ENCODE results near the gene MEAK7.

Gene MEAK7, protein sequence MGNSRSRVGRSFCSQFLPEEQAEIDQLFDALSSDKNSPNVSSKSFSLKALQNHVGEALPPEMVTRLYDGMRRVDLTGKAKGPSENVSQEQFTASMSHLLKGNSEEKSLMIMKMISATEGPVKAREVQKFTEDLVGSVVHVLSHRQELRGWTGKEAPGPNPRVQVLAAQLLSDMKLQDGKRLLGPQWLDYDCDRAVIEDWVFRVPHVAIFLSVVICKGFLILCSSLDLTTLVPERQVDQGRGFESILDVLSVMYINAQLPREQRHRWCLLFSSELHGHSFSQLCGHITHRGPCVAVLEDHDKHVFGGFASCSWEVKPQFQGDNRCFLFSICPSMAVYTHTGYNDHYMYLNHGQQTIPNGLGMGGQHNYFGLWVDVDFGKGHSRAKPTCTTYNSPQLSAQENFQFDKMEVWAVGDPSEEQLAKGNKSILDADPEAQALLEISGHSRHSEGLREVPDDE

GRCh38 chr16:84504420-84505248 is at the start of gene MEAK7:
Gene MEAK7, minus strand, starts transcription at chr16:84504659. Its CDS starts 6,573 bp downstream, at chr16:84498086.
- DNase-seq (ENCODE audit: low read depth), result peak; percentile 92

GRCh38 chr16:84553873-84554399 is 49.5 kb upstream of the MEAK7 start:
- no peak for DNase-seq (ENCODE audit: low read depth)

DNA sequence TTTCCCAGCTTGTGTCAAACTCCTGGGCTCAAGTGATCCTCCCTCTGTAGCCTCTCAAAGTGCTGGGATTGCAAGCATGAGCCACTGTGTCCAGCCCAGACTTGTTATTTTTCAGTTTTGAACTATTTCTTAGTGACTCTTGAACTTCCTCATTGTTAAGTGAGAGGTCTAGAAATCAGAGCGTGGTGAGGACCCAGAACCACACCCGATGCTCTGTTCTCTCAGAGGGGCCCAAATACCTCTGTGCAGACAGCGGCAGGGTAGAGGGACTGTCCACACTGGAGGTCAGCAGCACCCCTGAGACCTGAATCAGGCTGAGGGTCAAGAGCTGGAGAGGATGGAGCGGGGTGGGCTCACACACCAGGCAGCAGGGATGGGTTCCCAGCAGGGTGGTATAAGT is 47.7 kb upstream of the MEAK7 start:
- DNase-seq (ENCODE audit: low read depth), result no peak

GRCh38 chr16:84550096-84550495 is 45.6 kb upstream of the MEAK7 start:
- no peak for DNase-seq (ENCODE audit: low read depth)

GRCh38 chr16:84548971-84549844 is 44.7 kb upstream of the MEAK7 start:
- DNase-seq (ENCODE audit: low read depth), result no peak

GRCh38 chr16:84548508-84548907 is 44.0 kb upstream of the MEAK7 start:
- no peak for DNase-seq (ENCODE audit: low read depth)

GRCh38 chr16:84547546-84548061 is 43.1 kb upstream of the MEAK7 start:
- DNase-seq (ENCODE audit: low read depth), result no peak

GRCh38 chr16:84546669-84547545 is 42.4 kb upstream of the MEAK7 start:
- DNase-seq (ENCODE audit: low read depth), result no peak

GRCh38 chr16:84545114-84545737 is 40.8 kb upstream of the MEAK7 start:
- no peak for DNase-seq (ENCODE audit: low read depth)

DNA sequence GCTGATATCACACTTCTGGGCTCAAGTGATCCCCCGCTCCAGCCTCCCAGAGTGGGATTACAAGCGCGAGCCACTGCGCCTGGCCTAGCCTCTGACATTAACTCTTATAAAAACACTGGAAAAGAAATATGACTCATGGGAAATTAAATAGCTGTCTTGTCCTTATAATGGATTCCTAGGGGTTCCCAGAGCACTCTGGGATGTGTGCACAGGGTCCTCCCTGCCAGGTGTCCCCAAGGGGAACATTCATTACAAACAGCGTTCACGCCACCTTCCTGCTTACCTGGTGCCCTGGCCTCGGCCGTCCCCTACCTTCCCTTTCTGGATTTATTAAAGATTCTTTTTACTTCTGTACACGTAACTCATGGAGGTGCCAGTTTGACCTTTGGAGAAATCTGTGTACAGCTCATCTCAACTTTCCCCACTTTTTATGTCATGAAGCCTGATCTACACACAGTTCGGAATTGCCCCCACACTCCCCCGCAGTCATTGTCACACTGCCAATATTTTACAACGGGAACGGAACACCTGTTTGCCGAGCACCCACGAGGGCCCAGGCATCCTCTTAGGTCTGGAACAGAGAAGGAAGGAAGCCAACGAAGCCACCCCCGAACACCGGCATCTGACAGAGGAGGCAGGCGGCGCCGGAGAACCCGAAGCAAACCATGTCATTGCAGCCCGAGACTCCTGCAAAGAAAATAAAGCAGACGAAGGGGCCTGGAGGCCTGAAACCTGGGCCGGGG is 39.7 kb upstream of the MEAK7 start:
- no peak for DNase-seq (ENCODE audit: low read depth)

- DNase-seq (ENCODE audit: low read depth), result no peak
Observed at GRCh38 chr16:84543253-84543652, 38.8 kb upstream of the MEAK7 start.

DNA sequence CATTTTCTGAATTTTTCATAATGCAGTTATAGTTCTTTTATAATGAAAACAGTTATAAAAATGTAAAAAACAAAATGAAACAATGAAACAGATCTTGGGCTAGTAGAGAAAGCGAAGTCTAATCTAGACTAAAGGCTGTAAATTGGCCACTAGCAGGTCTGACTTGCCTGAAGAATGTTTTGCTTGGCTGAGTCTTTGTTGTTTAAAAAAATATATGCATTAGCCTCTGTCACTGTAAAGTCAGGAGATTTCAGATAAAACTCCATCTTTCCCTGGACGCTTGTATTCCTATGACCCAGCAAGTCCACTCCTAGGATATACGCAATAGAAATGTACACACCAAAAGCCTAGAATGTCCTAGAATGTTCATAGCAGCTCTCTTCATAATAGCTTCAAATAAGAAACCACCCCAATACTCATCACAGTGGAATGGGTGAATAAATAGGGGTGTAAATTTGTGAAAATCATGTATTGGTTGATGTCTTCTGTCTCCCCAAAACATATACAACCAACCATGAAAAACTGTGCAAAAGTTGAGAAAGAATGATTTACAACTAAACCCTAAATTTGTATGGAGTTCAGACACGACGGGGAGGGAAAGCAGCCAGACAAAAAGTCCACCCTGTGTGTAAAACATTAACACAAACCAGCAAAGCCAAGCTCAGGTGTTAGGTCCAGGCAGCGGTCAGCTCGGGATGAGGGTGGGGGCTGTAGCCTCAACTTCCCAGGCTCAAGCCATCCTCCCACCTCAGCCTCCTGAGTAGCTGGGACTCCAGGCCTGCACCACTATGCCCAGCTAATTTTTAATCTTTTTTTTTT is 37.7 kb upstream of the MEAK7 start:
- no peak for DNase-seq (ENCODE audit: low read depth)

- DNase-seq (ENCODE audit: low read depth), result no peak
Observed at GRCh38 chr16:84540194-84540593, 35.7 kb upstream of the MEAK7 start.

DNA sequence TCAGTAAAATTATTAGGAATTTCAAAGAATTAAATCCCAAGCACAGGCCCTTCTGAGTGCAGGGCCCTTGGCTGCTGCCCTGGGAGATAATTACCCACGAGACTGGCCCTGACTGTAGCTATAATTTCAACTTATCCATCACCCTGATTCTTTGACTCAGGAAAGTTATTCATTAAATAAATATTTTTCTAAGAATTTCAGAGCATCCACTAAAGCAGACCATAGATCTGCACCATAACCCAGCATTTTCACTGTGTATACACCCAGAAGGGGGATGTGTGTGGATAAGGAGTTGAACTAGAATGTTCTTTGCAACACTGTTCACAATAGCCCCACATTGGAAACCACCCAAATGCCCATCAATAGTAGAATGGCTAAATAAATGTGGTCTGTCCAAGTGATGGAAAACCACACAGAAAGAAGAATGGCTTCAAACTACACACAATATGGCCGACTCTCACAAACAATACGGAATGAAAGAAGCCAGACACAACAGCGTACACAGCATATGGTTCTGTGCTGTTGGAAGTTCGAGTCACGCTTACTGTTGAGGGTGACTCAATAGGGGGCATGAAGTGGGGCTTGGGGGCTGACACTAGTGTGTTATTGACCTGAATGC is 33.9 kb upstream of the MEAK7 start:
- DNase-seq (ENCODE audit: low read depth), result no peak

DNA sequence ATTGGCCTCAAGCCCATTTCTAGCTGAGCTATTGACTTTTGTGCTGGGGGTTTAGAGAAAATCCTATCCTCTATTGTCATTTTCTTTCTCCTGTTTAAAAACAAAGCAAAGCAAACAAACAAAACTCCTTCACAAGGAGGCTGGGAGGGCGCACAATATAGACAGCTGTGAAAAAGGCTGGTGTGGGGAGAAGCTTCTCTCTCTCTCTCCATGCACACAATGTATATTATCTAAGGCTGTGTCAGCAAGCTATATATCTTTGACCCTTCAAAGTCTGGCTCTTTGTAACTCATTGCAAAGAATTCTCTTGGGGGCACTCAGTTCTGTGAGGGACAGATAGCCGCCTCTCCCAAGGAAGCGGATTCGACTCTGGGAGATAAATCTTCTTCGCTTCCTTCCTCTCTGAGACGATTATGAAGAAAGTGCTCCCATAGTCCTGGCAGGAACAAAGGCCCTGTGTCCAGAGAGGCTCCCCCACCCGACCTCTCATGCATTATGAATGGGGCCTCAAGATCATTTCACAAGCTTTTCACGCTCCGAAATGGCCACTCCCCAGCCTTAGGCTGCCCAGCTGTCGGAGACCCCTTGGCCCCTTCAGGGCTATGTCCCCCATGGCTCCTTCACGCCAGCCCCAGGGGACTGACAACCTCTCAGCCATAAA is 33.2 kb upstream of the MEAK7 start:
- no peak for DNase-seq (ENCODE audit: low read depth)

GRCh38 chr16:84535851-84536250 is 31.4 kb upstream of the MEAK7 start:
- no peak for DNase-seq (ENCODE audit: low read depth)

GRCh38 chr16:84535408-84535807 is 30.9 kb upstream of the MEAK7 start:
- no peak for DNase-seq (ENCODE audit: low read depth)

DNA sequence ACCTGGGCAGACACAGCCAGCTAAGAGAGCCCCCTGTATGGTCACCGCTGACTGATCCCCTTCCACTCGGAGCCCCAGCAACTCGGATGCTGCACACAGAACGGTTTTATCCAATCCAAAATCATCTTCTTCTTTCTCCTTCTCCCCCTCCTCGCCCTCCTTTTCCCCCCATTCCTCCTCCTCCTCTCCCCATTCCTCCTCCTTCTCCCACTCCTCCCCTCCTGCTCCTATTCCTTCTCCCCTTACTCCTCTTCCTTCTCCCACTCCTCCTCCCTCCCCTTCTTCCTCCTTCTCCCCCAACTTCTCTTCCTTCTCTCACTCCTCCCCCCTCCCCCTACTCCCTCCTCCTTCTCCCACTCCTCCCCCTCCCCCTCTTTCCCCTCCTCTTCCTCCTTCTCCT is 30.4 kb upstream of the MEAK7 start:
- no peak for DNase-seq (ENCODE audit: low read depth)

All from activated gamma-delta T cell treated with anti-CD3 and anti-CD28 coated beads, Interleukin-2, amount 50 U/mL, for 16 hours (primary cell).